ENCODE measurements around the gene KIF25. TPM values are rescaled to one million over a fixed set of nuclear protein-coding genes. Genes with fewer than 3 reads are reported as not detected.
A peak's percentile ranks its signal among the peaks of the same experiment; 100 is the strongest.

The KIF25 gene
- total and polyA plus RNA-seq, 8 donors = 0.31 to 0.37 (median 0.33) TPM; not detected in 5

DNA sequence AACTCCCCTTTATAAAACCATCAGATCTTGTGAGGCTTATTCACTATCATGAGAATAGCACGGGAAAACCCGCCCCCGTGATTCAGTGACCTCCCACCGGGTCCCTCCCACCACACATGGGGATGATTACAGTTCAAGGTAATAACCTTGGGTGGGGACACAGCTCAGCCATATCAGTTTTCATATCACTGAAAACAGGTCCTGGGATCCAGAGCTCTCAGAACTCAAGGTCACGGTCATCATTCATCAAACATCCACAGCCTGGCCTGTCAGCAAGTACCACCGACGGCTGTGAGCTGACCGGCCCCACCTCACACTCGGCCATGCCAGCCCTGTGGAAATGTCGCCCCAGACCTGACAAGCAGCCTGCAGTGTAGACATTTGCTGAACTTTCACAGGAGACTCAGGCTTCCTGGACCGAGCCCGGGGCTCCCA lies 95.6 kb downstream of the KIF25 start:
- Histone ChIP-seq H3K27ac (peak overlapping the region in 3 of 5 donors; percentile 20 to 50 (median 23)), H3K27me3 (no peaks in the 10 kb centered on the region), H3K4me3 (no peak overlapping the region), H3K36me3 (no peaks in the 10 kb centered on the region), H3K9me3 (peaks cover 0 to 5% (median 2%) of the 10 kb centered on the region in 4 donors), H3K4me1 (peaks cover 10 to 21% (median 16%) of the 10 kb centered on the region in 4 donors)
- 59 to 84% (median 64%) methylated on average over 11 to 12 of the region's 12 CpGs for WGBS, 5 donors
- intact Hi-C loops (cut with DNase I; ENCODE audit: low total_unique reads) = no loop called here
- TF ChIP-seq, protein P1, sequence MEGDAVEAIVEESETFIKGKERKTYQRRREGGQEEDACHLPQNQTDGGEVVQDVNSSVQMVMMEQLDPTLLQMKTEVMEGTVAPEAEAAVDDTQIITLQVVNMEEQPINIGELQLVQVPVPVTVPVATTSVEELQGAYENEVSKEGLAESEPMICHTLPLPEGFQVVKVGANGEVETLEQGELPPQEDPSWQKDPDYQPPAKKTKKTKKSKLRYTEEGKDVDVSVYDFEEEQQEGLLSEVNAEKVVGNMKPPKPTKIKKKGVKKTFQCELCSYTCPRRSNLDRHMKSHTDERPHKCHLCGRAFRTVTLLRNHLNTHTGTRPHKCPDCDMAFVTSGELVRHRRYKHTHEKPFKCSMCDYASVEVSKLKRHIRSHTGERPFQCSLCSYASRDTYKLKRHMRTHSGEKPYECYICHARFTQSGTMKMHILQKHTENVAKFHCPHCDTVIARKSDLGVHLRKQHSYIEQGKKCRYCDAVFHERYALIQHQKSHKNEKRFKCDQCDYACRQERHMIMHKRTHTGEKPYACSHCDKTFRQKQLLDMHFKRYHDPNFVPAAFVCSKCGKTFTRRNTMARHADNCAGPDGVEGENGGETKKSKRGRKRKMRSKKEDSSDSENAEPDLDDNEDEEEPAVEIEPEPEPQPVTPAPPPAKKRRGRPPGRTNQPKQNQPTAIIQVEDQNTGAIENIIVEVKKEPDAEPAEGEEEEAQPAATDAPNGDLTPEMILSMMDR (IDR thresholded peaks at IDR 0.05) = no peak
- TF ChIP-seq POLR2AphosphoS5 (IDR thresholded peaks at IDR 0.05) (peak in 1 of 3 donors; percentile 46), POLR2A (IDR thresholded peaks at IDR 0.05) (no peak), EP300 (IDR thresholded peaks at IDR 0.05) (no peak)
- peak; percentile 51 to 66 for DNase-seq

DNA sequence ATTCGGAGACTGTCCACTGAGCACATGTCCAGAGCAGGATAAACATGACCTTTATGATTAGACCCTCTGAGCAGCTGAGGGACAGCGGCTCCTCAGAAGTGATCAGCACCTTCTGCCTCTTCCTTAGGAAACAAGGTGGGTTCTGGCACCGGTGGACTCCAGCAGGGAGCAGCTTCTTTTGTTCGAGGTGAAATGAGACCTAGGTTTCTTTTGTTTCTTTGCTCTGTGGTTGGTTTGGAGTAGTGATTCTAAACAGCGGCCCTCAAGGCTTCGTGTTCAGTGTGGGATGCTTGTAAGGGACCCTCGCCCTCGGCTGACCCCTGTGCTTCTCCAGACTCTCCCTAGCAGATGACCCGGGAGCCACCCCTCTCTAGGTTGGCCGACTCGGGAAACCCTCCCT lies 96.2 kb downstream of the KIF25 start:
- DNase-seq = no peak
- TF ChIP-seq, protein P1 (IDR thresholded peaks at IDR 0.05) = no peak
- no peak for TF ChIP-seq POLR2AphosphoS5 (IDR thresholded peaks at IDR 0.05)
- H3K4me3 ChIP-seq = no peak overlapping the region
- peaks cover 0 to 5% (median 2%) of the 10 kb centered on the region in 4 donors for H3K9me3 ChIP-seq
- H3K27ac ChIP-seq = peak overlapping the region in 3 of 5 donors; percentile 20 to 50 (median 23)
- no peaks in the 10 kb centered on the region for H3K36me3 ChIP-seq
- intact Hi-C loops (cut with DNase I; ENCODE audit: low total_unique reads) = no loop called here
- no peaks in the 10 kb centered on the region for H3K27me3 ChIP-seq
- H3K4me1 ChIP-seq = peaks cover 4 to 19% (median 17%) of the 10 kb centered on the region in 4 donors
- WGBS, 5 donors = 80 to 95% (median 87%) methylated on average over 10 to 11 of the region's 11 CpGs

Other genes with a start within 250 kb of the KIF25 start
- gene AFDN, start 170.8 kb upstream of the KIF25 start, total RNA-seq = 100 to 1,000 TPM in 4 of 5 donors, 10 to 100 TPM in 1; 95.1 to 521 (median 203) TPM
- 10 to 100 TPM; 24.8 to 34.7 (median 25.7) TPM for gene AFDN, start 170.8 kb upstream of the KIF25 start, polyA plus RNA-seq
- gene FRMD1, start 81.5 kb downstream of the KIF25 start, total RNA-seq = 10 to 100 TPM in 3 of 5 donors, 1 to 10 TPM in 1, under 1 TPM in 1; 0.43 to 42.9 (median 16.9) TPM
- 1 to 10 TPM; 5.0 to 9.8 (median 5.6) TPM for gene FRMD1, start 81.5 kb downstream of the KIF25 start, polyA plus RNA-seq